ENCODE results near the gene KIAA0513. TPM values are rescaled to one million over a fixed set of nuclear protein-coding genes. Genes with fewer than 3 reads are reported as not detected.

KIAA0513 gene
- total and polyA plus RNA-seq, 2 donors (not counting 1 experiment from before 2014, with no cell fraction given) = 1.1 to 2.1 TPM

- no peaks in the 10 kb centered on the region for H3K9me3 ChIP-seq (ENCODE audit: control extremely low read depth in 1 of 3, control insufficient read depth in 2 of 3, insufficient read depth in 1 of 3, low read length in 2 of 3)
- no peaks in the 10 kb centered on the region for H3K27me3 ChIP-seq (replicated peaks in 1 of 4; ENCODE audit: control extremely low read depth in 1 of 4, control insufficient read depth in 3 of 4, insufficient read depth in 4 of 4, low read length in 3 of 4)
- TF ChIP-seq EZH2 (IDR thresholded peaks at IDR 0.05; ENCODE audit: borderline replicate concordance, insufficient read depth, low read depth, low read length, poor library complexity, severe bottlenecking) (no peak), CTCF (IDR thresholded peaks at IDR 0.05) (no peak)
- peak overlapping the region; percentile 90 for H3K4me3 Mint-ChIP-seq
- POLR2A ChIA-PET = interaction anchor here (0.9 kb wide), 1 partner anchor 15 kb away, joined by 4 read pairs; no protein-coding TSS in a partner anchor
- peaks cover under 1% of the 10 kb centered on the region in 2 experiments for H3K36me3 ChIP-seq (replicated peaks in 1 of 2; ENCODE audit: control extremely low read depth in 1 of 2, control insufficient read depth in 1 of 2, extremely low read depth in 1 of 2, insufficient read depth in 2 of 2, low read length in 1 of 2)
- no peaks in the 10 kb centered on the region for H3K9me3 Mint-ChIP-seq (ENCODE audit: insufficient read depth)
- WGBS (ENCODE audit: insufficient coverage) = 15% methylated on average over 11 of the region's 17 CpGs
- peaks cover 10% of the 10 kb centered on the region for H3K27me3 Mint-ChIP-seq
- intact Hi-C loops (cut with micrococcal nuclease) = loop anchor here (1.0 to 5.0 kb wide), 5 partner anchors 15 to 510 kb away; partner anchors contain the start of genes KIAA0513 and MEAK7
- peak overlapping the region; percentile 87 for H3K9ac ChIP-seq (ENCODE audit: low read length)
- ATAC-seq (ENCODE audit: low read depth) (no peak), DNase-seq (no peak)
- peak overlapping the region; percentile 96 for H3K27ac Mint-ChIP-seq
- H4K20me1 ChIP-seq (ENCODE audit: control insufficient read depth, insufficient read depth, low read length, poor library complexity, severe bottlenecking) = peaks cover 24% of the 10 kb centered on the region
- peak overlapping the region; percentile 94 to 97 for H3K27ac ChIP-seq (ENCODE audit: low read length in 2 of 2)
- peak overlapping the region; percentile 96 for H3K4me2 ChIP-seq (replicated peaks; ENCODE audit: low read depth, low read length, poor library complexity, severe bottlenecking)
- H2AFZ ChIP-seq (ENCODE audit: insufficient read depth, low read depth, low read length, poor library complexity, severe bottlenecking) = peak overlapping the region; percentile 92
- peaks cover 42% of the 10 kb centered on the region for H3K79me2 ChIP-seq (ENCODE audit: control insufficient read depth, insufficient read depth, low read length)
- CTCF ChIA-PET = interaction anchor here (0.6 to 3.7 kb wide), 3 partner anchors 13 to 75 kb away, joined by 4 to 31 read pairs (median 22); partner anchors contain the start of gene KIAA0513
- peaks cover 34% of the 10 kb centered on the region for H3K4me1 Mint-ChIP-seq
- H3K4me1 ChIP-seq (ENCODE audit: control insufficient read depth in 2 of 2, insufficient read depth in 2 of 2, low read length in 2 of 2) = peaks cover 12 to 21% of the 10 kb centered on the region in 2 donors
- H3K4me3 ChIP-seq (ENCODE audit: control extremely low read depth in 1 of 5, extremely low read depth in 1 of 5, insufficient read depth in 1 of 5, low read depth in 2 of 5, low read length in 4 of 5) = peak overlapping the region; percentile 39 to 96 (median 95)
These were observed 15.7 kb upstream of the KIAA0513 start for GRCh38 chr16:85011846-85012284.

- no peaks in the 10 kb centered on the region for H3K9me3 ChIP-seq (ENCODE audit: control extremely low read depth in 1 of 3, control insufficient read depth in 2 of 3, insufficient read depth in 1 of 3, low read length in 2 of 3)
- ATAC-seq (ENCODE audit: low read depth) (no peak), DNase-seq (no peak)
- CTCF ChIA-PET = no interaction called here
- H3K79me2 ChIP-seq (ENCODE audit: control insufficient read depth, insufficient read depth, low read length) = peaks cover 18% of the 10 kb centered on the region
- H3K4me1 ChIP-seq (ENCODE audit: control insufficient read depth in 2 of 2, insufficient read depth in 2 of 2, low read length in 2 of 2) = peaks cover 9 to 17% of the 10 kb centered on the region in 2 donors
- Mint-ChIP-seq H3K27me3 (peaks cover 20% of the 10 kb centered on the region), H3K9me3 (ENCODE audit: insufficient read depth) (no peaks in the 10 kb centered on the region), H3K4me3 (no peak overlapping the region), H3K4me1 (peaks cover 21% of the 10 kb centered on the region), H3K27ac (no peak overlapping the region)
- H3K27me3 ChIP-seq (replicated peaks in 1 of 4; ENCODE audit: control extremely low read depth in 1 of 4, control insufficient read depth in 3 of 4, insufficient read depth in 4 of 4, low read length in 3 of 4) = no peaks in the 10 kb centered on the region
- TF ChIP-seq EZH2 (IDR thresholded peaks at IDR 0.05; ENCODE audit: borderline replicate concordance, insufficient read depth, low read depth, low read length, poor library complexity, severe bottlenecking) (no peak), CTCF (IDR thresholded peaks at IDR 0.05) (no peak)
- no peak overlapping the region for H3K27ac ChIP-seq (ENCODE audit: low read length in 2 of 2)
- no peak overlapping the region for H3K9ac ChIP-seq (ENCODE audit: low read length)
- no peak overlapping the region for H3K4me2 ChIP-seq (replicated peaks; ENCODE audit: low read depth, low read length, poor library complexity, severe bottlenecking)
- no peaks in the 10 kb centered on the region for H3K36me3 ChIP-seq (replicated peaks in 1 of 2; ENCODE audit: control extremely low read depth in 1 of 2, control insufficient read depth in 1 of 2, extremely low read depth in 1 of 2, insufficient read depth in 2 of 2, low read length in 1 of 2)
- WGBS (ENCODE audit: insufficient coverage) = no CpG with 5 or more reads among the region's 2 CpGs
- POLR2A ChIA-PET = no interaction called here
- H4K20me1 ChIP-seq (ENCODE audit: control insufficient read depth, insufficient read depth, low read length, poor library complexity, severe bottlenecking) = peaks cover 7% of the 10 kb centered on the region
- intact Hi-C loops (cut with micrococcal nuclease) = loop anchor here (5.0 kb wide), 1 partner anchor 512 kb away; the partner anchor contains the start of gene MEAK7
- no peak overlapping the region for H3K4me3 ChIP-seq (ENCODE audit: control extremely low read depth in 1 of 5, extremely low read depth in 1 of 5, insufficient read depth in 1 of 5, low read depth in 2 of 5, low read length in 4 of 5)
- no peak overlapping the region for H2AFZ ChIP-seq (ENCODE audit: insufficient read depth, low read depth, low read length, poor library complexity, severe bottlenecking)
These were observed 13.3 kb upstream of the KIAA0513 start for GRCh38 chr16:85014311-85014710.
